Kidney capillary endothelial cell (primary cell): ENCODE measurements around the gene TNIK.
"Not testable (repeated sequence)": the region's sequence is repeated elsewhere in the genome, so short reads cannot be mapped to it uniquely, and the experiment has no call there.

Experiments used
- DNase-seq: peaks from one replicate; pipeline ENCODE4 v3.0.0-alpha.2; 2018; ENCODE audit warnings: low spot score

TNIK gene

DNA sequence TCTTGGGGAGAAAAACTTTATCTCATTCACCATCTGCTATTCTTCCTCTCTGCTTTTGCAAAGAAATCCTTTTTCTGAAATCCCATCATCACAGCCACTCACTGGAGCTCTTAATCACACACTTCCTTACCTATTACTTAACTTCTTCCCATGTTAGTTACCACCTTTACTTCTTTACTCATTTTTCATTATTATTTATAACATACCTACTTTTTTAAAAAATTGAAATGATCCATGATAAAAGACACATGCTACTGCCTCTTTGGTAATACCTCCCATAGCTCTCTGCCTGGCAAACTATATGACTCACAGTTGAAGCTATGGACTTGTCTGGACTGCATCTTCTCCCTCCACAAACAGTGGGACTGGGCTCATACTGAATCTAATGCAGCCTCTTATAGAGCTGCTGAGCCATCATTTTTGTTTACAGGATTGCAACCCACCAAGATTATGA, 150.3 kb downstream of the TNIK start:
- peak; percentile 18 for DNase-seq

DNA sequence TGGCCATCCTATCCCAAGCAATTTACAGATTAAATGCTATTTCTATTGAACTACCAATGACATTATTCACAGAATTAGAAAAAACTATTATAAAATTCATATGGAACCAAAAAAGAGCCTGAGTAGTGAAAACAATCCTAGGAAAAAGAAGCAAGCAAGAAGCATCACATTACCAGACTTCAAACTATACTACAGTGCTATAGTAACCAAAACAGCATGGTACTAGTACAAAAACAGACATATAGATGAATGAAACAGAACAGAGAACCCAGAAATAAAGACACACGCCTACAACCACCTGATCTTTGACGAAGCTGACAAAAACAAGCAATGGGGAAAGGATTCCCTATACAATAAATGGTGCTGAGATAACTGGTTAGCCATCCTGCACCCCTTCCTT, 152.2 kb downstream of the TNIK start:
- DNase-seq: no peak

DNA sequence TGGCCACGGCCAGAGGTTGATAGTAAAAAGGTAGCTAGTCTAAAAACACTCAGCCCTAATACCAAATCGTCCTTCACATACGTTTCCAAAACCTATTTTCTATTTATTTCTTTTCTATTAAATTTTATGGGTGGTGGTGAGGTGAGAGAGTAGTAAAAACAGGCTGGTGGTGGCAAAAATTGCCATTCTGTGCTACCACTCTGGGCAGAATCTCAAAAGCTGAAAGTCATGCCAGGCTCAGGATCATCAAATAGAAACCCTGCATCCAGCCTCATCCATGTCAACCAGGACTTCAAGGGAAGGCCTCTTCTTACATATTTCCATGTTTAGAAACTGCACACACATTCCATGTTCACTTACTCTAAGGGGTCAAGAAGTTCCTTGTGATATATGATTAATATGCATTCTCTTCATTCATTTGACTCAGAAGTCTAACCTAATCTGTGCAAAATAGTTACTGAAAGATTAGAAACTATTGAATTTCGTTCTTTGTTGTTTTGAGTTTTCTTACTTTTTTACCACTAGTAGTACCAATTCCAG, 153.1 kb downstream of the TNIK start:
- no peak for DNase-seq

GRCh38 chr3:171306631-171307030, 153.6 kb downstream of the TNIK start:
- DNase-seq: no peak

DNA sequence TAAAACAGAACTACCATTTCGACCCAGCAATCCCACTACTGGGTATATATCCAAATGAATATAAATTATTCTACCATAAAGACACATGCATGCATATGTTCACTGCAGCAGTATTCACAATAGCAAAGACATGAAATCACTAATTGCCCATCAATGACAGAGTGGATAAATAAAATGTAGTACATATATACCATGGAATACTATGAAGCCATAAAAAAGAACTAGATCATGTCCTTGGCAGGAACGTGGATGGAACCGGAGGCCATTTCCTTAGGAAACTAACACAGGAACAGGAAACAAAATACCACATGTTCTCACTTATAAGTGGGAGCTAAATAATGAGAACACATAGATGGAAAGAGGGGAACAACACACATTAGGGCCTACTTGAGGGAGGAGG, 154.4 kb downstream of the TNIK start:
- DNase-seq: not testable (repeated sequence)

- not testable (repeated sequence) for DNase-seq
These were observed 155.7 kb downstream of the TNIK start for GRCh38 chr3:171304498-171304897.

DNA sequence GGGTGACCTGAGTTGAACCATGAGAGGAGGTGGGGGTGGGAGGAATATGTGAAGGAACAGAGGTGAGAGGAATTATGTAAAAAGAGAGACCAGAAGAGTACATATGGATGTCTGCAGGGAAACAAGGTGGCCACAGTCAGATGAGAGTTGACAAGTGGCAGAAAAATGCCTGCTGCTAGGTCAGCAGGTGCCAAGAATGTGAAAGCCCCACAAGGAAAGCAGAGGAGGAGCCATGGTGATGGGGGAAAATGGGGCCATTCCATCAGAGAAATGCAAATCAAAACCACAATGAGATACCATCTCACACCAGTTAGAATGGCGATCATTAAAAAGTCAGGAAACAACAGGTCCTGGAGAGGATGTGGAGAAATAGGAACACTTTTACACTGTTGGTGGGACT, 156.2 kb downstream of the TNIK start:
- not testable (repeated sequence) for DNase-seq

DNA sequence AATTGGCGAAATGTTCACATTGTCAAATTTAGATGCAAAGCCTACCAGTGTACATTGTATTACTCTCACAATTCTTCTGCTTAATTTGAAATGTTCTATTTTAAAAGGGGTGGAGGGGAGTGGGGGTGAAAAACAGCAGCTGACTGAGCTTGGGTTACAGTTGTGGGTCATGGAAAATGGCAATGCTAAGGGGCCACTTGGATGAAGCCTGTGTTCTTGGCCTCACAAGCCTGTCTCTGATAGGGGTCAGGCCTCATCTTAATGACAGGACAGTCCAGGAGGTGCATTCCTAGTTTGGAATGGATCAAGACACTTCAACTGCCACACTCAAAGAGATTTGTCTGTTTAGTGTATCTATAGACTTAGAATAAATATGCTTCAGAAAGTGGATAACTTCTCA, 158.2 kb downstream of the TNIK start:
- no peak for DNase-seq

DNA sequence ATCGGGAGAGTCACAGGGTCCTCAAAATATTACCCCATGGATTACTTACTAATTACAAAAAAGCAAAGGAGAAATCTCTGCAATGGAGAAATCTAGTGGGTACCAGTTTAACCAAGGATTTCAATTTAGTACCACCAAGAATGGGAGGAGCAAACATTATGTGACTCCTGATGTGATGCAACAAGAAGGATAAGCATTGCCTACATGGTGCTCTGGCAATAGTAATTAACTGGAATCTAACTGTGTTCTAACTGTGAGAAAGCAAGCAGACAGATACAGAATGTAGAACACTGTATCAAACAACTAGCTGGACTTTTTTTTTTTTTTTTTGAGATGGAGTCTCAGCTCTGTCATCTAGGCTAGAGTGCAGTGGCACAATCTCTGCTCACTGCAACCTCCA, 159.2 kb downstream of the TNIK start:
- no peak for DNase-seq

GRCh38 chr3:171297951-171298350, 162.3 kb downstream of the TNIK start:
- no peak for DNase-seq

- DNase-seq: no peak
These were observed 163.0 kb downstream of the TNIK start for GRCh38 chr3:171297207-171297606.

- DNase-seq: no peak
These were observed 164.5 kb downstream of the TNIK start for GRCh38 chr3:171295484-171296373.

- DNase-seq: no peak
These were observed 166.9 kb downstream of the TNIK start for GRCh38 chr3:171293142-171293782.

- no peak for DNase-seq
These were observed 169.5 kb downstream of the TNIK start for GRCh38 chr3:171290680-171291079.

GRCh38 chr3:171289291-171289690, 170.9 kb downstream of the TNIK start:
- DNase-seq: no peak

GRCh38 chr3:171287761-171288160, 172.4 kb downstream of the TNIK start:
- not testable (repeated sequence) for DNase-seq

DNA sequence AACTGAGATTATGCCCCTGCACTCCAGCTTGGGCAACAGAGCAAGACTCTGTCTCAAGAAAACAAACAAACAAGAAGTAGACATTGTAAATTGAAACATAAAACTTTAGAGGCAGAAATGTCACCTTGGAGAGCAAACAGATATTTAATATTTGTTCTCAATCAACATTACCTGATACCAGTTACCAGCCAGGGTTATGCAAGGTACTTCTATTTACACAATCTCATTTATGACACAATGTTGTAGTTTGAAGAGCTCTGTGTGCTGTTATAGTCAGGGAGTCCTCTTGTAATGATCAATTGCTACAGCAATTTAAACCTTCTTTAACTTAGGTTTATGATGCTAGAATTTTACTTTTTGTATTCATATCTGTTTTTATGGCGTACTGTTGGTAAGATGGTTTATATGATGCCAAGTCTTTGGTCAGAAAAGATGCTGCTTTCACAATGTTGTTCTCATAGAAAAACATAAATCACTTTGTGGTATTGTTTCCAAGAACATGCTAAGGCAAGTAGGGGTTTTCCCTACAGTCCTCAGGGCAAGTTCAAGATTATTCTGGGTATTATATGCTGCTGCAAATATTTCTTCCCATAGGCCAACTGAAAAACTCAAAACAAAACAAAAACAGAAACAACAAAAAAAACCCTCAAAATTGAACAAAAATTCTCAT, 173.5 kb downstream of the TNIK start:
- DNase-seq: no peak

GRCh38 chr3:171285287-171285686, 174.9 kb downstream of the TNIK start:
- no peak for DNase-seq

DNA sequence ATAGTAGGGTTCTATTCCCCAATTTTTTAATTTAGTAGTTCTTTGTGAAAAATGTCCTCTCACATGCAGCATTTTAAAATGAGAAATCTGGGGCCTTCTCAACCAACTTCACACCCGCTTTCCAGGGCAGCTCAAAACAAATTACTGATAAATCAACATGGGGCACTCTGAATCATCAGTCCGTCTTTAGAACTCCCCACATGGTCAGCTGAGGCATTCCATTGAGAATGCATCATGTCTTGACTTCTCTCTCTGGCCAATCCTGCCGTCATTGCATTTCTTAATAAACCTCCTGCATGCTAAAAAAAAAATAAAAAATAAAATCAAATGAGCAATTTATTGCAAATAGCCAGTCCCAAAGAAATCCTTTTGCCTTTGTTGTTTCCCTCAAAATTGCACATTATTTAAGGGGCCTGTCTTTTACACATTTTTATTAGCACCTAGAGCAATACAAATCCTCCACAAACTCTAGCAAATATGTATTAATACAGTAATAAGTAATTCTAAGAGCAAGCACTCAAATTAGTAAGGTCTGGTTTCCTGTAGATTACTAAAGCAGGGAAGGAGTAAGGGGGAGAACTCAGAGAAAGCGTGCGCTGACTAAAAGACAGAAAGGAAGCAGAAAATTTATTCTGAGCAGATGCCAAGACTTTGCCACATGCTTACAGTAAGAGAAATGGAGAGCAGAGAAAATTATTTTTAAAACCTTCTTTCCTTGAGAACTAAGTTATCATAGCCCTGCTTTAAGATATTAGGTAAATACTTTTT, 175.7 kb downstream of the TNIK start:
- DNase-seq: peak; percentile 83

DNA sequence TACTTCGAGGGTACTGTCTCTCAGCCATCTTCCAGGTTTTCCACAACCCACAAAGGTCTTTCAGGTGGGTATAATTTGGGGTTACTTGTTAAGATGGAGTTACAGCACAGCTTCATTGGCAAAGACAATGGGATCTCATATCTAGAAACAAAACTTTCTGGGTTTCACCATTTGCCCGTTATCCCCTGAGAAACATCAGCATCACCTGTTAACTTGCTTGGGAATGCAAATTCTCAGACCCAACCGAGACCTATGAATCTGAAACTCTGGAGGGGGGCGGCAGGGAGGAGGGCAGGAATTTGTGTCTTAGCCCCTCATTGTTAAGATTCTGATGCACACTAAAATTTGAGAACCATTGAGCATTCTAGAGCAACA, 176.4 kb downstream of the TNIK start:
- DNase-seq: no peak

GRCh38 chr3:171283183-171283847, 176.9 kb downstream of the TNIK start:
- DNase-seq: no peak
